HG03378 (cell line): ENCODE measurements around the gene MARCHF6.
A peak's percentile ranks its signal among the peaks of the same experiment; 100 is the strongest.

Experiments
- ATAC-seq: cut with Tn5 transposase; IDR thresholded peaks from one replicate; pipeline ENCODE4 v1.9.1; 2021; ENCODE audit warnings: mild to moderate bottlenecking, moderate library complexity; ENCODE audit not compliant: unreplicated experiment

Gene MARCHF6, protein sequence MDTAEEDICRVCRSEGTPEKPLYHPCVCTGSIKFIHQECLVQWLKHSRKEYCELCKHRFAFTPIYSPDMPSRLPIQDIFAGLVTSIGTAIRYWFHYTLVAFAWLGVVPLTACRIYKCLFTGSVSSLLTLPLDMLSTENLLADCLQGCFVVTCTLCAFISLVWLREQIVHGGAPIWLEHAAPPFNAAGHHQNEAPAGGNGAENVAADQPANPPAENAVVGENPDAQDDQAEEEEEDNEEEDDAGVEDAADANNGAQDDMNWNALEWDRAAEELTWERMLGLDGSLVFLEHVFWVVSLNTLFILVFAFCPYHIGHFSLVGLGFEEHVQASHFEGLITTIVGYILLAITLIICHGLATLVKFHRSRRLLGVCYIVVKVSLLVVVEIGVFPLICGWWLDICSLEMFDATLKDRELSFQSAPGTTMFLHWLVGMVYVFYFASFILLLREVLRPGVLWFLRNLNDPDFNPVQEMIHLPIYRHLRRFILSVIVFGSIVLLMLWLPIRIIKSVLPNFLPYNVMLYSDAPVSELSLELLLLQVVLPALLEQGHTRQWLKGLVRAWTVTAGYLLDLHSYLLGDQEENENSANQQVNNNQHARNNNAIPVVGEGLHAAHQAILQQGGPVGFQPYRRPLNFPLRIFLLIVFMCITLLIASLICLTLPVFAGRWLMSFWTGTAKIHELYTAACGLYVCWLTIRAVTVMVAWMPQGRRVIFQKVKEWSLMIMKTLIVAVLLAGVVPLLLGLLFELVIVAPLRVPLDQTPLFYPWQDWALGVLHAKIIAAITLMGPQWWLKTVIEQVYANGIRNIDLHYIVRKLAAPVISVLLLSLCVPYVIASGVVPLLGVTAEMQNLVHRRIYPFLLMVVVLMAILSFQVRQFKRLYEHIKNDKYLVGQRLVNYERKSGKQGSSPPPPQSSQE

DNA sequence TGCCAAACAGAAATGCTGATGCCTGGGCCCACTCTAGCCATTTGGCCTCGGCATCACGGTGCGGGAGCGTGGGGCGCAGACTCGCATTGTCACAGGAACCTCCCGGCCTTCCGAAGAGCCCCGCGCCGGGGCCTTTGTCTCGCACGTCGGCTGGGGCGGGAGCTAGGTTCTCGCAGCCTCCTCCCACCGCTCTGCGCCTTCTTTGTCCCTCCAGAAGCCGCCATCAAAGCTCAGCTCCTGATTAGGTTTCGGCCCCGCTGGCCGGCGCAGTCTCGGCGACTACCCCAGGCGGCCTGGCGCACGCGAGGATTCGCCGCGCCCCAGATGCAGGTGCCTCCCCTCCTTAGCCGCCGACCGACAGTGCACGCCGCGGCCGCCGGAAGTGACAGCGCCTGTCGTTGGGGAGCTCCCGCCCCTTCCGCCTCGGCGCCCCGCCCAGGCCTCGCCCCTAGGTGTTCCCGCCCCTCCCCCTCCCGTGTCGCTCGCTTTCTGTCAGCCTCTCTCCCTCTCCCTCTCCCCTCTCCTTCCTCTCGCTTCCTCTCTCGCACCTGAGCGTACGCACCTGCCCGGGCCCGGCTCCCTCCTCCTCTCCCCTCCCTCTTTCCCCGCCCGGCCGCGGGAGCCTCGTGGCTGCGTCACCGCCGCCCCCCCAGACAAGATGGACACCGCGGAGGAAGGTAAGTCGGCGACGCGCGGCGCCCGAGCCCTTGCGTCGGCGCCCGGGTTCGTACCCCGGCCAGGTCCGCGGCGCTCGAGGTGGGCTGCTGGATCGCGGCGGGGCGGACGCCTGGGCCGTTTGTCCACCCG, at the start of gene MARCHF6:
Gene MARCHF6, plus strand, starts transcription at position 455 of the 807 bp plus-strand sequence. Its CDS starts 204 bp downstream, at position 659.
- ATAC-seq: peak; percentile 80

DNA sequence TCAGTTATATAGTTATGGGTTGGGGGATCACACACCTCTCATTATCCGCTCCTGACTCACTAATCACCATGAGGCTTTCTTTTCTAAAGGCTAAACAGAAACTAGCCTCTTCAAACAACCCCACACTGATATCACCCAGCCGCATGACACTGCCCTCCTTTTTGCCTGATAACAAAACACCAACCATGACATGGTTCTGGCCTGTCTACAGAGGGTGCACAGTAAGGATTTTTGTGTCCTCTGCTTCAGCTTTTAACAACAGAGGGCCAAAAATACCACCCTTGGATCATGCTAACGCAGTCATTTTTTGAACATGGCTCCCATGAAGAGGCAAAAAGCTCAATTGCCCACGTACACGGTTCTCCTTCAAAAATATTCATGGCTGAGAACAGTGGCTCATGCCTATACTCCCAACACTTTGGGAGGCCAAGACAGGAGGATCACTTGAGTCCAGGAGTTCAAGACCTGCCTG, 49.8 kb upstream of the MARCHF6 start:
- ATAC-seq: no peak

DNA sequence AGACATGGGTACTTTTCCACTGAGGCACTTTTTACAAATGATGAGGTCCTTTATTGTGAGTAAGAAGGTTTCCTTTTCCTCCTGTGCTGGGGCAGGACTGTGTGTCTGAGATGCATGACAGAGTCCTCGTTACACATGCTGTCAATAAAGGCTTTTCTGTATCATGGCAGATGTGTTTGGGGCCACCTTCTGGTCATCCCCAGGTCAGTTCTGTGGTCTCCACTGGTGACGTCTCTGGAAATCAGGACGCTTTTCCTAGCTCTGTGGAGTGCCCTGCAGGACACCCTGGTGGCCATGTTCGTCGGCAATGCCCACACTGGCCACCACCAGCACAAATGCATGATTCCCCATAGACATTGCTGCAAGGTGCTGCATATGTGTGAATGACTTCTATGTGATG, 48.6 kb upstream of the MARCHF6 start:
- ATAC-seq: no peak

DNA sequence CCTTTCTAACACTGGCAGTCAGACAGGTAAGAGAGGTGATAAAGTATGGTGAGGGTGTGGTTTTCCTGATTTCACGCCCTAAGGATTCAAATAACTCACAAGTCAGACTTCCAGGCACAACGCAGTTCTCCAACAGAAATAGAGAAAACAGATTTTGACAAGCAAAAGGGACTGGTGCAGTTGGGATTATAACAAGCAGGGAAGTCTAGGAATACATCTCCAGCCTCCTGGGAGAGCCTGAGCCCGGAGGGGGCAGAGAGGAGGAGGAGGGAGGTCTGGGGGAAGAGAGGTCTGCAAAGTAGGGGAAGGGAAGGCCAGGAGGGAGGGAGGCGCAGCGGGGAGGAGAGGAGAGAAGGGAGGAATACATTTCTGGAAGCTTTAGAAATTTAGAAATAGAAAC, 47.4 kb upstream of the MARCHF6 start:
- ATAC-seq: no peak

DNA sequence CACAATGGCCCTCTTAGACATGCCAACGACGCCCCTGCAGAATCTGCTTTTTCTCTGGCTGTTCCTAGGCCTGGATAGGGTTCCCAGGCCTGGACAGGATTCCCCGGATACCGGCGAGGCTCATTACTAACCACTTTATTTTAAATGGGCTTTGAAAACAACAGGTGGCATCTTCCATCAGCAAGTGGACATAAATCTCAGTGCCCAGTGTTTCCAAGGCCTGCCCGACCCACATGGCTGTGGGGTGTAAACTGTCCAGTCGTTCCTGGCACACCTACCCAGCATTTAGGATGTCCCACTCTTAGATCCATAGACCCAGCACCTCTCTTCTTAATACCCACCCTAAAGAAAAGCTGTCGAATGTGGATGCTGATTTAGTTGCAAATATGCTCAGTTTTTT, 46.7 kb upstream of the MARCHF6 start:
- ATAC-seq: no peak

DNA sequence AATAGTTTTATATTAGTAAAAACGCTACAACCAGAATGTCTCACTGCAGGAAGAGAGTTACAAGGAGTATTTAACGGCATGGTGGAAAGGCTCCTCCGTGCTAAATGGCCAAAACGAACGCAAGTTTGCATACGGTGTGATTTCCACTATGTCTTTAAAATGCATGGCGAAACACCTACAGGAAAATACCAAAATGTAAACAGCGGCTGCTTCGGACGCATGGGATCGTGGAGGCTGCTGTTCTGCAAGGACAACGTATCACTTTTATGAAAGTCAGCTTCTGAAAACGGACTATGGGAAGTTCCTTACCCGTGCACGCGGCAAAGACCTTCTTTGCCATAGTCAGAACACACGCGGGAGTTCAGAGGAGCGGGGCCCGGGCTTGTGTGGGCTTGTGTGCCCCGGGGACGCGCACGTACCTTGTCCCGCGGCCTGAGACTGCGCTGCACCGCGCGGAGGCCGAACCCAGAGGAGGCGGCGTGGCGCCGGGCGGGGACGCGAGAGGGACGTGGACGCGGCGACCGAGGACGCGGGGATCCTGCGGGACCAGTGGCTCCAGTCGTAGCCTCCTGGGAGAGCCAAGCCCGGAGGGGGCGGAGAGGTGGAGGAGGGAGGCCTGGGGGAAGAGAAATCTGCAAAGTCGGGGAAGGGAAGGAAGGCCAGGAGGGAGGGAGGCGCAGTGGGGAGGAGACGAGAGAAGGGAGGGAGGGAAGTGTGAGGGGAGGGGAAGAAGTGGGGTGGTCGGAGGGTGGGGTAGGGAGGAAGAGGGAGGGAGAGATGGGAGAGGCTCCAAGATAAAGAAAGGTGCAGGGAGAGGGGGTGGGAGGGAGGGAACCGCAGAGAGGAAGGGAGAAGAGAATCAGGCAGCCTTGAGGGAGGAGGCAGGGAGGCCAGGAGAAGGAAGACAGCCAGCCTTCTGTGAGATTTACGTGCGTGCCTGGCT, 46.0 kb upstream of the MARCHF6 start, which contains the start of gene CMBL:
Gene CMBL, minus strand, starts transcription at position 697 of the 943 bp plus-strand sequence. CDS start 17,140 bp downstream, outside the sequence.
- ATAC-seq: peak; percentile 72

DNA sequence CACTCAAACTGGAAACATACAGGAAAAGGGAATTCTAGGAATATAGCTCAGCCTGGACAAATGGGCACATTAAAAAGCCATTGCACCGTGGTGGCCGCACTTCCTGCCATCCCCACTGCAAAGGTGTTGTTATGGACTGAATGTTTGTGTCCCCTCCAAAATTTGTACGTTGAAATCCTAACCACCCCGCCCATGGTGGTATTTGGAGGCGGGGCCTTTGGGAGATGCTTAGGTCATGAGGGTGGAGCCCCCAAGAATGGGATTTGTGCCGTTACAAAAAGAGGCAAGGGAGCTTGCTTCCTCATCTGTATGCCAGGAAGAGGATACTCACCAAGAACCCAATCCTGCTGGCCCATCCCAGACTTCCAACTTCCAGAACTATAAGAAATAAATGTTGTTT, 44.7 kb upstream of the MARCHF6 start:
- no peak for ATAC-seq

DNA sequence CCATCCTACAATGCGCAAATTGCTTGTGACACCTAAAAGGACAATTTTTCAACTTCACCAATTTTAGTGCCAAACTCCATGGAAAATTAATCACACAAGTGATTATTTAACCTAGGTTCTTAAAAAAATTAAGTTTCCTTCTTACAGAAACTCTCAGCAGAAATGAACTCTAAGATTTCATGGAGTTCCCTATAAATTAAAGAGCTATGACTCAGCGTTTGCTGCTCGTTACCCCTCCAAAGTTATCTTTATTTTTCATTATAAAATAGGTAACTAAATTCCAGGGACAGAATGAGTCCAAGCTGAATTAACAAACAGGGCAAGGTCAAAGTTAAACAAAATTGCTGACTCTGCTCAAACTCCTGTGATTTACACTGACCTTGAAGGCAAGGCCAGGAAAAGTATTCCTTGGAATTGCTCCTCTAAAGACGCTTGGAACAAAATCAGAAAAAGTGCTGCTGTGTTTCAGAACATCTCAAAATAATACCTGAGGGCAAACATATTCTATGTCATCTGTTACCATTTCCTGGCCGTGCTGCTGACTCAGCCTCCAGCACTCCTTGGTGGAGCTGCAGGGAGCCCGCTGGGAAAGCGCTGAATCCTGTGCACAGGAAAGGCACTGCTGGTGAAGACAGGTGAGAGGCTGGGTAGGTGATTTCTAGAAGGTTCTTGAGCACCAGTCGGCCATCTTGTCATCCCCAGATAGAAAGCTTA, 43.3 kb upstream of the MARCHF6 start:
- no peak for ATAC-seq

DNA sequence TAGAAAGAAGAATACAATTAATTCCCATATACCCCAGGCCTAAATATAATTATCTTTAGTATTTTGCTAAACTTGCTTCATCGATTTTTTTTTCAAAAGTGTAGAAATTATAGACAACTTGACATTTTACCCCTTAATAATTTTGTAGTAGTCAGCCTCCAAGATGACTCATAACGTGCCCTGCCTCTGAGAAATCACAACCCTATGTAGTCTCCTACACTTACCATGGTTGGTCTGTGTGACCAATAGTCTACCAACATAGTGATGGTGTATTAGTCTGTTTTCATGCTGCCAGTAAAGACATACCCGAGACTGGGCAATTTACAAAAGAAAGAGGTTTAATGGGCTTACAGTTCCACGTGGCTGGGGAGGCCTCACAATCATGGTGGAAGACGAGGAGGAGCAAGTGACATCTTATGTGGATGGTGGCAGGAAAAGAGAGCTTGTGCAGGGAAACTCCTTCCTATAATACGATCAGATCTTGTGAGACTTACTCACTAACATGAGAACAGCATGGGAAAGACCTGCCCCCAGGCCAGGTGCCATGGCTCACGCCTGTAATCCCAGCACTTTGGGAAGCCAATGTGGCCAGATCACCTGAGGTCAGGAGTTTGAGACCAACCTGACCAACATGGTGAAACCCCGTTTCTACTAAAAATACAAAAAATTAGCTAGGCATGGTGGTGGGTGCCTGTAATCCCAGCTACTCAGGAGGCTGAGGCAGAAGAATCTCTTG, 42.5 kb upstream of the MARCHF6 start:
- peak; percentile 61 for ATAC-seq

DNA sequence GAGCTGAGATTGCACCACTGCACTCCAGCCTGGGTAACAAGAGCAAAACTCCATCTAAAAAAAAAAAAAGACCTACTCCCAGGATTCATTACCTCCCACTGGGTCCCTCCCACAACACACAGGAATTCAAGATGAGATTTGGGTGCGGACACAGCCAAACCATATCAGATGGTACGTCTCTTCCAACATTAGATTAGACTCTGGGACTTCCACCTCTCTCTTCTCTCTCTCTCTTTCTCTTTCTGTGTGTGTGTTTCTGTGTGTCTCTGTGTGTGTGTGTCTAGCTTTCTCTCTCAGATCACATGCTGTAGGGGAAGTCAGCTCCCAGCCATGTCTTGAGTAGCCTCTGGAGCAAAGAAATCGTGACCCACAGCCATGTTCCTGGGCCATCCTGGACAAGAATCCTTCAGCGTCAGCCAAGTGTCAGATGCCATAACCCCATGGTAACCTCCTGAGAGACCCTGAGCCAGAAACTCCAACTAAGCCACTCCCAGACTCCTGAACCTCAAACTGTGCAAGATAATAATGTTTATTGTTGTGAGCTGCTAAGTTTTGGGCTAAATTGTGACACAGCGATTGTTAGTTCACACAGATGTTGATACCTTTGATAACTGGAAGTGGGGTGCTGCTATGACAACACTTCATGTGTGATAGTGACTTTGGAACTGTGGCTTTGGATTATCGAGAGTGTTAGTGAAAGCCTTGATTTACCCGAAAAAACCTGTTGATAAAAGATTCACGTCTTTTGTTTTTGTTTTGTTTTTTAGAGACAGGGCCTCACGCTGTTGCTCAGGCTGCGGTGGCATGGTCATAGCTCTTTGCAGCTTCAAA, 41.7 kb upstream of the MARCHF6 start:
- ATAC-seq: no peak

DNA sequence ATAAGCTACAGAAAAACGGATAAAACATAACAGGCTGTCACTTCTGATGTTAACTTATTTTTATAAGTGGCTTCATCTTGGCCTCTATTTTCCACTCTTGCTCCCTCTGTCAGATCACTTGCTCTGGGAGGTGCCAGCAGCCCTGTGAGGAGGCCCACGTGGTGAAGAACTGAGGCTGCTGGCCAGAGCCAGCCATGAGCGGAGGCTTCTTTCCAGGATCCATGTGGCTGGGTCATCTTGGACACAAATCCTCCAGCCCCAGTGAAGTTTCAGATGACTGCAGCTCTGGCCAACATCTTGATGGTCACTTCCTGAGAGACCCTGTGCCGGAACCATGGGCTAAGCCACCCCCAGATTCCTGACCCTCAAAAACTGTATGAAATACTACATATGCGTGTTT, 38.3 kb upstream of the MARCHF6 start:
- no peak for ATAC-seq

DNA sequence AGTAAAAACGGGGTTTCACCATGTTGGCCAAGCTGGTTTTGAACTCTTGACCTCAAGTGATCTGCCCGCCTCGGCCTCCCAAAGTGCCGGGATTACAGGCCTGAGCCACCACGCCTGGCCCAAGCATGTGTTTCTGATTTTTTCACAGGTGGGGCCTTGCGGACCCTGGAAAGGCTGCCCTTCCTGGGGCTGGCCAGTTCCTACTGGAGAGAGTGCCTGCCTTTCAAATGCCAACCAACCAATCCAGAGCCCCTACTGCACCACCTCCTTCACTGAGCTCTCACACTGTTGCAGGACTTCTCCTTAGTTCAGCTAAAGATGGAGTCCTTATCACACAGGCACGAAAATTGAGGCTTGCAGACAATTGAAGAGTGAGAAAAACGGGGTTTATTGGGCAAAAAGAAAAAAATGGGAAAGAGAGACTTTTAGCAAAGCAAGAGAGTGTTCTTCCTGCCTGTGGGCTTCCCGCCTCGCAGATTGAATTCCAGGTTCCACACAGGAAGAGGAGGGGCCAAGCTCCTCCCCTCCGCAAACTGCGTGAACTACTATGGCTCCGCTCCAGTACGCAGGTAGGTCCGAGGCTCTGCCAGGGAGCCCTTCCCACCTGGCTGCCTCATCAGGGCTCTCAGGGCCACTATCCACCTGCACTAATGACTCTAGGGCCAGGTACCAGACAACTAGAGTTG, 37.5 kb upstream of the MARCHF6 start:
- no peak for ATAC-seq

DNA sequence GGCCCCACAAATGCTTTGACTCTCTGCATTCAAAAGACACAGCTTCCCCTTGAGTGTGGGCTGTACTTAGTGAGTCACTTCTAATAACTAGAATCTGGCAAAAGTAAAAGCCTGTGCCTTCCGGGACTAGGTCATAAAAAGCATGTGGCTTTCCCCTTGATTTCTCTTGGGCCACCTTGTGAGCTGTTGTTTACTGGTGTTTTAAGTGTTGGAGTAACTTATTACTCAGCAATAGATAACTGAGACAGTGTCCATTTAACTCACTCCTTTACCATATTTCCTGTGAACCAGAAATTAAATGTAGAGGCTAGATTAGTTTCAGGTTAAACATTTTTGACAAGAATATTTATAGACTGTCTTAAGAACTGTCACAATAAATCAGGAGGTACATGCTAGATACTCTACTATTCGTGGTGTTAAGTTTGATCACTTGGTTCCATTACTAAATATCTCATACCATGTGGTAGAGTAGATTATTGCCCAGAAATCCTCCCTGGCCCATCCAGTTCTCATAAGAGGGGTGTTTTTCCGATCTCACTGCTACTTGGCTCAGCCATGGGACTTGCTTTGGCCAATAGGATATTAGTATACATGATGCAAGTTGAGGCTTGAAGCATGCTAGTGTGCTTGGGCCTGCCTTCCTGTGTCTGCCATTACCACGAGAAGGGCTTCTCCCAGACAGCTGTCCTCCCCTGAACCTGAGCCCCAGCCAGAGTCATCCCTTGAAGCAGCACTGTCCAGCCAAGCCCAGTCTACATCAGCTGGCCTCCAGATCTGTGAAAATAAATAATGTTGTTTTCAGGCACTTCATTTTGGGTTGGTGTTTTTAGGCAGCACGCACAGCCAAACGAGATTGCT, 35.4 kb upstream of the MARCHF6 start:
- ATAC-seq: peak; percentile 88

DNA sequence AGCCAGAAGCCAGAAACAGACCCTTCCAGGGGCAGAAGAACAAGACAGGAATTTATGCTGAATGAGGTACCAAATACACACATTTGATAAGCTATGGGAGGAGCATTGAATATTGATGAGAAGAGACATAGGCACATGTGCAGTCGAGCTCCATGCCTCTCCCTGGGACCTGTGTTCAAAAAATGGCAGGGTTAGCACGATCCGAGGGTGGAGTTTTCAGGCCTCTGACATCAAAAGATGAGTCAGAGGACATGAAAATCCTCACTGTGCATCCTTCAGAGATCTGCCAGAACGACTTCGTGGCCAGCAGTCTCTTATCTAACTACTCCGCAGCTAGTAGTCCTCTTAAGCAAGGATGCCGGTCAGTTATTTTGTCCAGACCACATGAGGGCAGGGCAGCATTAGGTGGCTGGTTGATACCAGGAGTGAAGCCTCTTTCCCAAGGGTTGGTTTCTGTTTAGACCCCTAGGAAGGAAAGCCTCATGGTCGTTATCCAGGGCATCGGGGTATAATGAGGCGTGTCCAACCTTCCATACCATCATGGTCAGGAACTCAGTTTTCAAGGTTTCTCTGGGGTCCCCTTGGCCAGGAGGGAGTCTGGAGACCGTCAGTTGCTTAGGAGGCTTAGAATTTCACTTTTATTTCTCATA, 34.2 kb upstream of the MARCHF6 start:
- no peak for ATAC-seq

DNA sequence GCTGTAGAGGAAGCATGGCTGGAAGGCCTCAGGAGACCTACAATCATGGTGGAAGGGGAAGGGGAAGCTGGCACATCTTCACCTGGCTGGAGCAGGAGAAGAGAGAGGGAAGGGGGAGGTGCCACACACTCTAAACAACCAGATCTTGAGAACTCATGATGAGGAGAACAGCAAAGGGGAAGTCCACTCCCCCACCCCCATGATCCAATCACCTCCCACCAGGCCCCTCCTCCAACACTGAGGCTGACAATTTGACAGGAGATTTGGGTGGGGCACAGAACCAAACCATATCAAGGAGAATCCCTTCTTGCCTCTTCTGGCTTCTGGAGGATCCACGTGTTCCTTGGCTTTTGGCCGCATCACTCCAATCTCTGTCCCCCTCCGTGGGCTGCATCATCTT, 32.7 kb upstream of the MARCHF6 start:
- no peak for ATAC-seq
